ENCODE data around the gene PAQR8. TPM values are rescaled to one million over a fixed set of nuclear protein-coding genes. Genes with fewer than 3 reads are reported as not detected.

The PAQR8 gene
- total RNA-seq, 1 experiment from 2014 or later: 0.44 TPM

DNA sequence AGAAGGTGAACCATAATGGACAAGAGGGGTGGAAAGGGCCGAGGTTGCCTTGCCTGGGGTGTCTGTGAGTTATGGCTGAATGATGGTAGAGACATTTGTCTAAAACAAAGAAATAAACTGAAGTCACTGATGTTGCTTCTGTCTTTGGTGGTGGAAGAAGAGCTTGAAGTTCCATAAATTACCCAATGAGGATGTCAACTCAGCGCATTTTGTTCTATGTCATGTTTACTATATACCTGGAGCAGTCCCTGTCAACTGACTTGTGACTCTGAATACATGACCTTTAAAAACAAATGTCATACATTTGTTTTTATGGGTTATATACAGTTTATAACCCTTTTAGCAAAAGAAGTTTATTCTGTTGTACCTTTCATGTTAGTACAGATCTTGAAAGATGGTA, 60.2 kb downstream of the PAQR8 start:
- H3K4me1 ChIP-seq (ENCODE audit: insufficient read depth, low read length): peaks cover 49% of the 10 kb centered on the region
- ChIA-PET POLR2A (ENCODE audit: unreplicated experiment) (interaction anchor here (2.0 kb wide), 1 partner anchor 82 kb away, joined by 21 read pairs; no protein-coding TSS in a partner anchor), CTCF (no interaction called here)
- intact Hi-C loops (cut with micrococcal nuclease): loop anchor here (5.0 kb wide), 1 partner anchor 95 kb away; no protein-coding TSS in a partner anchor
- no peak for DNase-seq
- H4K20me1 ChIP-seq (ENCODE audit: low read length): no peaks in the 10 kb centered on the region
- H3K4me3 ChIP-seq (ENCODE audit: low read length): no peak overlapping the region
- no peaks in the 10 kb centered on the region for H3K9me2 ChIP-seq (replicated peaks; ENCODE audit: low read length)
- no peaks in the 10 kb centered on the region for H3K27me3 ChIP-seq (ENCODE audit: low read length)
- H3K27ac ChIP-seq (ENCODE audit: low read length): no peak overlapping the region
- H3K36me3 ChIP-seq (ENCODE audit: low read depth, low read length): no peaks in the 10 kb centered on the region
- no peaks in the 10 kb centered on the region for H3F3A ChIP-seq (ENCODE audit: low read length, unreplicated experiment)
- H3K4me2 ChIP-seq (ENCODE audit: low read length): peak overlapping the region; percentile 84
- H3K9ac ChIP-seq (ENCODE audit: low read length): no peak overlapping the region
- TF ChIP-seq EZH2phosphoT487 (IDR thresholded peaks at IDR 0.05; ENCODE audit: borderline replicate concordance, low read length): no peak
- H3K9me3 ChIP-seq (ENCODE audit: low read length): no peaks in the 10 kb centered on the region
- no TSS peak for BruUV-seq (replicated peaks)
- no peak for ATAC-seq
- peaks cover 13% of the 10 kb centered on the region for H3K79me2 ChIP-seq (ENCODE audit: low read length)
- no peak overlapping the region for H2AFZ ChIP-seq (ENCODE audit: low read length)

DNA sequence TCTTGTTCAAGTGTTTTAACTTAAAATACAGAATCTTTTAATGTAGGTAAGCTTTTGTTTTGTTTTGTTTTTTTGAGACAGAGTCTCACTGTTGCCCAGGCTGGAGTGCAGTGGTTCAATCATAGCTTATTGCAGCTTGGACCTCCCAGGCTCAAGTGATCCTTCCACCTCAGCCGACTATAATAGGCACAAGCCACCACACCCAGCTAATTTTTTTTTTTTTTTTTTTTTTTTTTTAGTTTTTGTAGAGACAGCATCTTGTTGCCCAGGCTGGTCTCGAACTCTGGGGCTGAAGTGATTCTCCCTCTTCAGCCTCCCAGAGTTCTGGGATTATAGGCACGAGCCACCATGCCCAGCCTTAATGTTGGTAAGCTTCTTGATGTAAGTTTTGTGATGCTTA, 61.5 kb downstream of the PAQR8 start:
- H4K20me1 ChIP-seq (ENCODE audit: low read length): no peaks in the 10 kb centered on the region
- H3K9ac ChIP-seq (ENCODE audit: low read length): no peak overlapping the region
- no peak overlapping the region for H2AFZ ChIP-seq (ENCODE audit: low read length)
- DNase-seq (no peak), ATAC-seq (no peak)
- intact Hi-C loops (cut with micrococcal nuclease): loop anchor here (5.0 kb wide), 1 partner anchor 94 kb away; no protein-coding TSS in a partner anchor
- H3K4me3 ChIP-seq (ENCODE audit: low read length): no peak overlapping the region
- H3K9me3 ChIP-seq (ENCODE audit: low read length): no peaks in the 10 kb centered on the region
- no peaks in the 10 kb centered on the region for H3F3A ChIP-seq (ENCODE audit: low read length, unreplicated experiment)
- H3K4me2 ChIP-seq (ENCODE audit: low read length): no peak overlapping the region; the same call in 1 of the 2 replicates
- no peaks in the 10 kb centered on the region for H3K36me3 ChIP-seq (ENCODE audit: low read depth, low read length)
- no peak overlapping the region for H3K27ac ChIP-seq (ENCODE audit: low read length)
- no peaks in the 10 kb centered on the region for H3K9me2 ChIP-seq (replicated peaks; ENCODE audit: low read length)
- ChIA-PET CTCF (interaction anchor here (0.6 kb wide), 1 partner anchor 160 kb away, joined by 3 read pairs; no protein-coding TSS in a partner anchor), POLR2A (ENCODE audit: unreplicated experiment) (interaction anchor here (0.6 kb wide), 2 partner anchors 56 to 81 kb away, joined by 3 to 11 read pairs; no protein-coding TSS in a partner anchor)
- H3K79me2 ChIP-seq (ENCODE audit: low read length): peaks cover 13% of the 10 kb centered on the region
- TF ChIP-seq EZH2phosphoT487 (IDR thresholded peaks at IDR 0.05; ENCODE audit: borderline replicate concordance, low read length): no peak
- TF ChIP-seq, protein P1, sequence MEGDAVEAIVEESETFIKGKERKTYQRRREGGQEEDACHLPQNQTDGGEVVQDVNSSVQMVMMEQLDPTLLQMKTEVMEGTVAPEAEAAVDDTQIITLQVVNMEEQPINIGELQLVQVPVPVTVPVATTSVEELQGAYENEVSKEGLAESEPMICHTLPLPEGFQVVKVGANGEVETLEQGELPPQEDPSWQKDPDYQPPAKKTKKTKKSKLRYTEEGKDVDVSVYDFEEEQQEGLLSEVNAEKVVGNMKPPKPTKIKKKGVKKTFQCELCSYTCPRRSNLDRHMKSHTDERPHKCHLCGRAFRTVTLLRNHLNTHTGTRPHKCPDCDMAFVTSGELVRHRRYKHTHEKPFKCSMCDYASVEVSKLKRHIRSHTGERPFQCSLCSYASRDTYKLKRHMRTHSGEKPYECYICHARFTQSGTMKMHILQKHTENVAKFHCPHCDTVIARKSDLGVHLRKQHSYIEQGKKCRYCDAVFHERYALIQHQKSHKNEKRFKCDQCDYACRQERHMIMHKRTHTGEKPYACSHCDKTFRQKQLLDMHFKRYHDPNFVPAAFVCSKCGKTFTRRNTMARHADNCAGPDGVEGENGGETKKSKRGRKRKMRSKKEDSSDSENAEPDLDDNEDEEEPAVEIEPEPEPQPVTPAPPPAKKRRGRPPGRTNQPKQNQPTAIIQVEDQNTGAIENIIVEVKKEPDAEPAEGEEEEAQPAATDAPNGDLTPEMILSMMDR (conservative IDR thresholded peaks at IDR 0.05; ENCODE audit: low read depth, low read length): no peak
- no peak for TF ChIP-seq EZH2 (IDR thresholded peaks at IDR 0.05; ENCODE audit: low read length, unreplicated experiment)
- no peaks in the 10 kb centered on the region for H3K27me3 ChIP-seq (ENCODE audit: low read length)
- BruUV-seq (replicated peaks): no TSS peak
- H3K4me1 ChIP-seq (ENCODE audit: insufficient read depth, low read length): peaks cover 41% of the 10 kb centered on the region

DNA sequence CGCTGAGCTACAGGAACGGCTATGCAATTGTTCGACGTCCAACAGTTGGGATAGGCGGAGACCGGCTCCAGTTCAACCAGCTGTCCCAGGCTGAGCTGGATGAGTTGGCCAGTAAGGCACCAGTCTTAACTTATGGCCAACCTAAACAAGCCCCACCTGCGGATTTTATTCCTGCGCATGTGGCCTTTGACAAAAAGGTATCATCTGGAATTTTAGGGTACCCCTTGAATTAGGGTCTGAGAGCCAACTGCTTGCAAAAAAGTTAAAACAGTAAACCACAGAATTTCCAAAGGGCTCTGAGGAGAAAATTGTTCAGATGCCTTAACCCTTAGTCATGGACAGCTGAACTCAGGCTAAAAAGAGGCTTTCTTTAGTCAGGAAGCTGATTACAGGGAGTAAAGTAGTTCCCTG, 62.0 kb downstream of the PAQR8 start:
- Histone ChIP-seq H3K27ac (ENCODE audit: low read length) (no peak overlapping the region), H3K36me3 (ENCODE audit: low read depth, low read length) (no peaks in the 10 kb centered on the region), H3K79me2 (ENCODE audit: low read length) (peaks cover 13% of the 10 kb centered on the region), H3K9me2 (replicated peaks; ENCODE audit: low read length) (no peaks in the 10 kb centered on the region), H3K27me3 (ENCODE audit: low read length) (no peaks in the 10 kb centered on the region), H3K9me3 (ENCODE audit: low read length) (no peaks in the 10 kb centered on the region), H3K4me3 (ENCODE audit: low read length) (no peak overlapping the region; the same call in 1 of the 2 replicates), H3K4me2 (ENCODE audit: low read length) (peak overlapping the region; percentile 34), H3F3A (ENCODE audit: low read length, unreplicated experiment) (no peaks in the 10 kb centered on the region), H3K4me1 (ENCODE audit: insufficient read depth, low read length) (peaks cover 41% of the 10 kb centered on the region), H2AFZ (ENCODE audit: low read length) (no peak overlapping the region), H3K9ac (ENCODE audit: low read length) (no peak overlapping the region), H4K20me1 (ENCODE audit: low read length) (no peaks in the 10 kb centered on the region)
- no TSS peak for BruUV-seq (replicated peaks)
- TF ChIP-seq EZH2phosphoT487 (IDR thresholded peaks at IDR 0.05; ENCODE audit: borderline replicate concordance, low read length) (no peak), EZH2 (IDR thresholded peaks at IDR 0.05; ENCODE audit: low read length, unreplicated experiment) (no peak)
- TF ChIP-seq, protein P1 (conservative IDR thresholded peaks at IDR 0.05; ENCODE audit: low read depth, low read length): no peak
- ATAC-seq (peak; percentile 16; the same call in 1 of the 2 replicates), DNase-seq (peak; percentile 81)
- POLR2A ChIA-PET (ENCODE audit: unreplicated experiment): no interaction called here
- intact Hi-C loops (cut with micrococcal nuclease): loop anchor here (5.0 kb wide), 1 partner anchor 93 kb away; no protein-coding TSS in a partner anchor
- CTCF ChIA-PET: interaction anchor here (0.5 kb wide), 1 partner anchor 16 kb away, joined by 19 read pairs; no protein-coding TSS in a partner anchor

Measured in PC-3 (cell line).